Measurements from ENCODE around the gene SPATS2.

DNA sequence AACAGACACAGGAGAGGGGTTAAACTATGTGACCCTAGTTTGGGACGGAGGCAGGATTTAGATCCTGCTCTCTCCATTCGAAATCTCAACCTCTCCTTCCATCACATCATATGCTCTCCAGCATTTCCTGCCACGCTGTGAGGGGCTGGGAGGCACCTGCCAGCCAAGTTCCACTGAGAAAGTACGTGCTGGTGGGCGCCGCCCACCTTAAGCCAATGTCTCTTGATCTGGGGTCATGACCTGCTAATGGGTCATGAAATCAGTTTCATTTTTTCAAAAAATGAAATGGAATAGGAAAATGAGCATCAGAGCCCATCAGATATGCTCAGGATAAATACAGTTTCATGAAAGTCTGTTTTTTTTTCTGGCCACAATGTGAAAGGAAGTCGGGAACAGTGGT lies 193.4 kb downstream of the SPATS2 start:
- TF ChIP-seq, protein P1, sequence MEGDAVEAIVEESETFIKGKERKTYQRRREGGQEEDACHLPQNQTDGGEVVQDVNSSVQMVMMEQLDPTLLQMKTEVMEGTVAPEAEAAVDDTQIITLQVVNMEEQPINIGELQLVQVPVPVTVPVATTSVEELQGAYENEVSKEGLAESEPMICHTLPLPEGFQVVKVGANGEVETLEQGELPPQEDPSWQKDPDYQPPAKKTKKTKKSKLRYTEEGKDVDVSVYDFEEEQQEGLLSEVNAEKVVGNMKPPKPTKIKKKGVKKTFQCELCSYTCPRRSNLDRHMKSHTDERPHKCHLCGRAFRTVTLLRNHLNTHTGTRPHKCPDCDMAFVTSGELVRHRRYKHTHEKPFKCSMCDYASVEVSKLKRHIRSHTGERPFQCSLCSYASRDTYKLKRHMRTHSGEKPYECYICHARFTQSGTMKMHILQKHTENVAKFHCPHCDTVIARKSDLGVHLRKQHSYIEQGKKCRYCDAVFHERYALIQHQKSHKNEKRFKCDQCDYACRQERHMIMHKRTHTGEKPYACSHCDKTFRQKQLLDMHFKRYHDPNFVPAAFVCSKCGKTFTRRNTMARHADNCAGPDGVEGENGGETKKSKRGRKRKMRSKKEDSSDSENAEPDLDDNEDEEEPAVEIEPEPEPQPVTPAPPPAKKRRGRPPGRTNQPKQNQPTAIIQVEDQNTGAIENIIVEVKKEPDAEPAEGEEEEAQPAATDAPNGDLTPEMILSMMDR (IDR thresholded peaks at IDR 0.05 in 4 of 5, conservative IDR thresholded peaks at IDR 0.05 in 1 of 5): no peak
- TF ChIP-seq POLR2A (IDR thresholded peaks at IDR 0.05): no peak
